WTC11 (cell line): ENCODE measurements around the gene DOCK8. TPM values are rescaled to one million over a fixed set of nuclear protein-coding genes. Genes with fewer than 3 reads are reported as not detected.

ENCODE experiments used
- ATAC-seq: fragments of 200-7000 bp; cut with Tn5 transposase; 2 replicates; pipeline ENCODE4 v1.10.0; 2021; ENCODE audit warnings: mild to moderate bottlenecking, moderate library complexity
- CTCF ChIA-PET: fragments of 300-600 bp; sonication (Branson Sonifier 250); formaldehyde crosslinking; loops from one replicate; lab custom pipeline; 2021; ENCODE audit warnings: antibody characterized with exemption; lab: Charles Lee
- POLR2A ChIA-PET: fragments of 350-600 bp; sonication (Branson Sonifier 250); formaldehyde crosslinking; loops from one replicate; lab custom pipeline; 2021; ENCODE audit warnings: antibody characterized with exemption; lab: Charles Lee
- DNase-seq: peaks from one replicate; pipeline ENCODE4 v3.0.0; 2021; ENCODE audit warnings: low spot score
- H3K27ac Mint-ChIP-seq: 2 replicates; pipeline ENCODE4 v1.8.0; 2021; ENCODE audit warnings: mixed read lengths
- H3K27me3 Mint-ChIP-seq: 2 replicates; pipeline ENCODE4 v1.8.0; 2021; ENCODE audit warnings: low read depth, mild to moderate bottlenecking, moderate library complexity, mixed read lengths
- H3K36me3 Mint-ChIP-seq: 2 replicates; pipeline ENCODE4 v1.8.0; 2021; ENCODE audit warnings: mixed read lengths
- H3K4me1 Mint-ChIP-seq: 2 replicates; pipeline ENCODE4 v1.8.0; 2022; ENCODE audit warnings: mixed read lengths
- H3K4me3 Mint-ChIP-seq: 2 replicates; pipeline ENCODE4 v1.8.0; 2021; ENCODE audit warnings: mild to moderate bottlenecking, moderate library complexity, mixed read lengths
- H3K9me3 Mint-ChIP-seq: 2 replicates; pipeline ENCODE4 v1.8.0; 2021; ENCODE audit warnings: mixed read lengths
- CBFB ChIP-seq: sonication (generic); formaldehyde crosslinking; IDR thresholded peaks from 2 replicates; pipeline ENCODE4 v1.8.1; 2022; ENCODE audit warnings: mild to moderate bottlenecking, low read depth, missing genetic modification reagents
- CREM ChIP-seq: sonication (generic); formaldehyde crosslinking; IDR thresholded peaks from 2 replicates; pipeline ENCODE4 v1.8.1; 2022; ENCODE audit warnings: mild to moderate bottlenecking, missing genetic modification reagents, moderate library complexity
- EMX1 ChIP-seq: fragments of 250-450 bp; sonication (Bioruptor Pico); IDR thresholded peaks from 2 replicates; pipeline ENCODE4 v1.8.0; 2021; ENCODE audit warnings: mild to moderate bottlenecking
- ESRRA ChIP-seq: sonication (generic); formaldehyde crosslinking; IDR thresholded peaks from 2 replicates; pipeline ENCODE4 v1.8.1; 2022; ENCODE audit warnings: mild to moderate bottlenecking, missing genetic modification reagents, borderline replicate concordance
- FOXJ3 ChIP-seq: sonication (generic); formaldehyde crosslinking; IDR thresholded peaks from 2 replicates; pipeline ENCODE4 v1.9.0; 2021; ENCODE audit warnings: missing genetic modification reagents, mild to moderate bottlenecking, borderline replicate concordance
- HMGA2 ChIP-seq: fragments of 250-450 bp; sonication (Bioruptor Pico); IDR thresholded peaks from 2 replicates; pipeline ENCODE4 v1.4.0; 2021; ENCODE audit warnings: mild to moderate bottlenecking, moderate library complexity
- JAZF1 ChIP-seq: fragments of 250-450 bp; sonication (Bioruptor Pico); IDR thresholded peaks from 2 replicates; pipeline ENCODE4 v1.9.0; 2021; ENCODE audit warnings: moderate library complexity, mild to moderate bottlenecking, inconsistent platforms
- NFATC4 ChIP-seq: fragments of 250-450 bp; sonication (Bioruptor Pico); IDR thresholded peaks from 2 replicates; pipeline ENCODE4 v1.9.0; 2021; ENCODE audit warnings: mild to moderate bottlenecking
- NFYB ChIP-seq: sonication (generic); formaldehyde crosslinking; conservative IDR thresholded peaks from 2 replicates; pipeline ENCODE4 v1.8.0; 2022; ENCODE audit warnings: low read depth, missing genetic modification reagents
- SMAD3 ChIP-seq: sonication (generic); formaldehyde crosslinking; IDR thresholded peaks from 2 replicates; pipeline ENCODE4 v1.8.0; 2022; ENCODE audit warnings: missing genetic modification reagents, mild to moderate bottlenecking, borderline replicate concordance
- SOX15 ChIP-seq: fragments of 250-450 bp; sonication (Bioruptor Pico); IDR thresholded peaks from 2 replicates; pipeline ENCODE4 v1.9.0; 2021; ENCODE audit warnings: mild to moderate bottlenecking
- SP1 ChIP-seq: sonication (generic); formaldehyde crosslinking; conservative IDR thresholded peaks from 2 replicates; pipeline ENCODE4 v1.8.1; 2022; ENCODE audit warnings: missing genetic modification reagents
- ZBTB21 ChIP-seq: sonication (generic); formaldehyde crosslinking; IDR thresholded peaks from 2 replicates; pipeline ENCODE4 v1.8.1; 2023; ENCODE audit warnings: mild to moderate bottlenecking, missing genetic modification reagents, borderline replicate concordance
- ZNF138 ChIP-seq: sonication (generic); formaldehyde crosslinking; conservative IDR thresholded peaks from 2 replicates; pipeline ENCODE4 v1.8.1; 2022; ENCODE audit warnings: mild to moderate bottlenecking, moderate library complexity, missing genetic modification reagents
- ZNF263 ChIP-seq: sonication (generic); formaldehyde crosslinking; IDR thresholded peaks from 2 replicates; pipeline ENCODE4 v1.8.1; 2022; ENCODE audit warnings: low read depth, mild to moderate bottlenecking, moderate library complexity, missing genetic modification reagents
- total RNA-seq: library from RNA; stranded (reverse); gene quantifications from 3 replicates; pipeline ENCODE4 v1.2.3, GENCODE V29; 2021
- TF ChIP-seq, protein P1 (sequence below): sonication (generic); formaldehyde crosslinking; conservative IDR thresholded peaks from 2 replicates; pipeline ENCODE4 v1.8.1; 2023; ENCODE audit warnings: mild to moderate bottlenecking, low read depth, missing genetic modification reagents, moderate library complexity
- TF ChIP-seq, protein P2 (sequence below): fragments of 250-450 bp; sonication (Bioruptor Pico); IDR thresholded peaks from 2 replicates; pipeline ENCODE4 v1.9.0; 2021; ENCODE audit warnings: mild to moderate bottlenecking
- TF ChIP-seq, protein P3 (sequence below): sonication (generic); formaldehyde crosslinking; IDR thresholded peaks from 2 replicates; pipeline ENCODE4 v1.8.1; 2022; ENCODE audit warnings: low read depth, mild to moderate bottlenecking, moderate library complexity, missing genetic modification reagents, borderline replicate concordance
- TF ChIP-seq, protein P4 (sequence below): sonication (generic); formaldehyde crosslinking; conservative IDR thresholded peaks from 2 replicates; pipeline ENCODE4 v1.8.1; 2022; ENCODE audit warnings: mild to moderate bottlenecking, missing genetic modification reagents
- TF ChIP-seq, protein P5 (sequence below): sonication (generic); formaldehyde crosslinking; IDR thresholded peaks from 2 replicates; pipeline ENCODE4 v1.8.0; 2023; ENCODE audit warnings: missing genetic modification reagents
- TF ChIP-seq, protein P6 (sequence below): sonication (generic); formaldehyde crosslinking; IDR thresholded peaks from 2 replicates; pipeline ENCODE4 v1.8.0; 2022; ENCODE audit warnings: mild to moderate bottlenecking, missing genetic modification reagents
- TF ChIP-seq, protein P7 (sequence below): sonication (generic); formaldehyde crosslinking; IDR thresholded peaks from 2 replicates; pipeline ENCODE4 v1.8.0; 2022; ENCODE audit warnings: missing genetic modification reagents
- TF ChIP-seq, protein P8 (sequence below): sonication (generic); formaldehyde crosslinking; IDR thresholded peaks from 2 replicates; pipeline ENCODE4 v1.8.0; 2023; ENCODE audit warnings: mild to moderate bottlenecking, missing genetic modification reagents

DOCK8 gene
- total RNA-seq, 1 experiment from 2014 or later = 3.2 TPM

DNA sequence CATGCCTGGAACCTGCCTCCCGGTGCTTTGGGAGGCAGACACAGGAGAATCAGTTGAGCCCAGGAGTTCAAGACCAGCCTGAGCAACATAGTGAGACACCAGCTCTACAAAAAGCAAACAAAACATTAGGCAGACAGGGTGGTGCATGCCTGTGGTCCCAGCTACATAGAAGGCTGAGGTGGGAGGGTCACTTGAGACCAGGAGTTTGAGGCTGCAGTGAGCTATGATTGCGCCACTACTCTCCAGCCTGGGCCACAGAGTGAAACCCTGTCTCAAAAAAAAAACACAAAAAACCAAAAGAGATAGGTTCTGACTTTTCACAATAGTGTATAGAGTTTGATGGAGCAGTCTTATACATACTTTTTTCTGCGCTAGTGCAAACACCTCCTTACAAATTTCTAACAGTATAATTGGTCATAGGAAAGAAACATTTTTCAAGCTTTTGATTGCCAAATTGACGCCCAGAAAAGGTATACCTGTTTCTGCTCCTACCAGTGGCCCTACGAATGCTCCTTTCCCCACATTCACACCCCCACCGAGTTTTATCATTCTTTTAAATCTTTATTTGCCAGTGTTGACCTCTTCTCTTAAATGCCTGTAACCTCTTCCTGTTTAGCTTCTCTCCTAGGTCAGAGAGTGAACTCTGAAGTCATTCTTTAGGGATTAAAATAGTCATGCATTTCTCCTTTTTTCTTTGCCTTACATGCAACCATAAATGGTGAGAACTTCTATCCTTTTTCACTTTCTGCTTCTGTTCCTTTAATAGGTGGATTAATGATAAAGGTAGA, 7.5 kb downstream of the DOCK8 start:
- POLR2A ChIA-PET = no interaction called here
- H3K27me3 Mint-ChIP-seq = no peaks in the 10 kb centered on the region; the same call in 1 of the 2 replicates
- H3K4me3 Mint-ChIP-seq = no peak overlapping the region
- H3K36me3 Mint-ChIP-seq = no peaks in the 10 kb centered on the region
- no peak for TF ChIP-seq ZNF263 (CRISPR knock-in tag)
- no peak for TF ChIP-seq NFATC4
- no peak for TF ChIP-seq ZNF138 (CRISPR knock-in tag)
- TF ChIP-seq ZBTB21 (CRISPR knock-in tag) = no peak
- TF ChIP-seq, protein P1, sequence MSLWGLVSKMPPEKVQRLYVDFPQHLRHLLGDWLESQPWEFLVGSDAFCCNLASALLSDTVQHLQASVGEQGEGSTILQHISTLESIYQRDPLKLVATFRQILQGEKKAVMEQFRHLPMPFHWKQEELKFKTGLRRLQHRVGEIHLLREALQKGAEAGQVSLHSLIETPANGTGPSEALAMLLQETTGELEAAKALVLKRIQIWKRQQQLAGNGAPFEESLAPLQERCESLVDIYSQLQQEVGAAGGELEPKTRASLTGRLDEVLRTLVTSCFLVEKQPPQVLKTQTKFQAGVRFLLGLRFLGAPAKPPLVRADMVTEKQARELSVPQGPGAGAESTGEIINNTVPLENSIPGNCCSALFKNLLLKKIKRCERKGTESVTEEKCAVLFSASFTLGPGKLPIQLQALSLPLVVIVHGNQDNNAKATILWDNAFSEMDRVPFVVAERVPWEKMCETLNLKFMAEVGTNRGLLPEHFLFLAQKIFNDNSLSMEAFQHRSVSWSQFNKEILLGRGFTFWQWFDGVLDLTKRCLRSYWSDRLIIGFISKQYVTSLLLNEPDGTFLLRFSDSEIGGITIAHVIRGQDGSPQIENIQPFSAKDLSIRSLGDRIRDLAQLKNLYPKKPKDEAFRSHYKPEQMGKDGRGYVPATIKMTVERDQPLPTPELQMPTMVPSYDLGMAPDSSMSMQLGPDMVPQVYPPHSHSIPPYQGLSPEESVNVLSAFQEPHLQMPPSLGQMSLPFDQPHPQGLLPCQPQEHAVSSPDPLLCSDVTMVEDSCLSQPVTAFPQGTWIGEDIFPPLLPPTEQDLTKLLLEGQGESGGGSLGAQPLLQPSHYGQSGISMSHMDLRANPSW (CRISPR knock-in tag) = no peak
- TF ChIP-seq, protein P2, sequence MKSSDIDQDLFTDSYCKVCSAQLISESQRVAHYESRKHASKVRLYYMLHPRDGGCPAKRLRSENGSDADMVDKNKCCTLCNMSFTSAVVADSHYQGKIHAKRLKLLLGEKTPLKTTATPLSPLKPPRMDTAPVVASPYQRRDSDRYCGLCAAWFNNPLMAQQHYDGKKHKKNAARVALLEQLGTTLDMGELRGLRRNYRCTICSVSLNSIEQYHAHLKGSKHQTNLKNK = no peak
- TF ChIP-seq CREM (CRISPR knock-in tag) = no peak
- TF ChIP-seq, protein P3, sequence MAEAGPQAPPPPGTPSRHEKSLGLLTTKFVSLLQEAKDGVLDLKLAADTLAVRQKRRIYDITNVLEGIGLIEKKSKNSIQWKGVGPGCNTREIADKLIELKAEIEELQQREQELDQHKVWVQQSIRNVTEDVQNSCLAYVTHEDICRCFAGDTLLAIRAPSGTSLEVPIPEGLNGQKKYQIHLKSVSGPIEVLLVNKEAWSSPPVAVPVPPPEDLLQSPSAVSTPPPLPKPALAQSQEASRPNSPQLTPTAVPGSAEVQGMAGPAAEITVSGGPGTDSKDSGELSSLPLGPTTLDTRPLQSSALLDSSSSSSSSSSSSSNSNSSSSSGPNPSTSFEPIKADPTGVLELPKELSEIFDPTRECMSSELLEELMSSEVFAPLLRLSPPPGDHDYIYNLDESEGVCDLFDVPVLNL (CRISPR knock-in tag) = no peak
- no peak for TF ChIP-seq HMGA2 (CRISPR knock-in tag)
- TF ChIP-seq, protein P4, sequence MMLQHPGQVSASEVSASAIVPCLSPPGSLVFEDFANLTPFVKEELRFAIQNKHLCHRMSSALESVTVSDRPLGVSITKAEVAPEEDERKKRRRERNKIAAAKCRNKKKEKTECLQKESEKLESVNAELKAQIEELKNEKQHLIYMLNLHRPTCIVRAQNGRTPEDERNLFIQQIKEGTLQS (CRISPR knock-in tag) = no peak
- no peak for TF ChIP-seq SP1 (CRISPR knock-in tag)
- TF ChIP-seq, protein P5, sequence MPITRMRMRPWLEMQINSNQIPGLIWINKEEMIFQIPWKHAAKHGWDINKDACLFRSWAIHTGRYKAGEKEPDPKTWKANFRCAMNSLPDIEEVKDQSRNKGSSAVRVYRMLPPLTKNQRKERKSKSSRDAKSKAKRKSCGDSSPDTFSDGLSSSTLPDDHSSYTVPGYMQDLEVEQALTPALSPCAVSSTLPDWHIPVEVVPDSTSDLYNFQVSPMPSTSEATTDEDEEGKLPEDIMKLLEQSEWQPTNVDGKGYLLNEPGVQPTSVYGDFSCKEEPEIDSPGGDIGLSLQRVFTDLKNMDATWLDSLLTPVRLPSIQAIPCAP (CRISPR knock-in tag) = no peak
- TF ChIP-seq CBFB (CRISPR knock-in tag) = no peak
- TF ChIP-seq, protein P6, sequence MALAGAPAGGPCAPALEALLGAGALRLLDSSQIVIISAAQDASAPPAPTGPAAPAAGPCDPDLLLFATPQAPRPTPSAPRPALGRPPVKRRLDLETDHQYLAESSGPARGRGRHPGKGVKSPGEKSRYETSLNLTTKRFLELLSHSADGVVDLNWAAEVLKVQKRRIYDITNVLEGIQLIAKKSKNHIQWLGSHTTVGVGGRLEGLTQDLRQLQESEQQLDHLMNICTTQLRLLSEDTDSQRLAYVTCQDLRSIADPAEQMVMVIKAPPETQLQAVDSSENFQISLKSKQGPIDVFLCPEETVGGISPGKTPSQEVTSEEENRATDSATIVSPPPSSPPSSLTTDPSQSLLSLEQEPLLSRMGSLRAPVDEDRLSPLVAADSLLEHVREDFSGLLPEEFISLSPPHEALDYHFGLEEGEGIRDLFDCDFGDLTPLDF (CRISPR knock-in tag) = no peak
- no peak for TF ChIP-seq ESRRA (CRISPR knock-in tag)
- TF ChIP-seq JAZF1 = no peak
- no peak for TF ChIP-seq NFYB (CRISPR knock-in tag)
- no peak for TF ChIP-seq EMX1
- DNase-seq (no peak), ATAC-seq (no peak)
- peaks cover 22% of the 10 kb centered on the region for H3K4me1 Mint-ChIP-seq
- H3K9me3 Mint-ChIP-seq = no peaks in the 10 kb centered on the region
- CTCF ChIA-PET = no interaction called here
- no peak overlapping the region for H3K27ac Mint-ChIP-seq

DNA sequence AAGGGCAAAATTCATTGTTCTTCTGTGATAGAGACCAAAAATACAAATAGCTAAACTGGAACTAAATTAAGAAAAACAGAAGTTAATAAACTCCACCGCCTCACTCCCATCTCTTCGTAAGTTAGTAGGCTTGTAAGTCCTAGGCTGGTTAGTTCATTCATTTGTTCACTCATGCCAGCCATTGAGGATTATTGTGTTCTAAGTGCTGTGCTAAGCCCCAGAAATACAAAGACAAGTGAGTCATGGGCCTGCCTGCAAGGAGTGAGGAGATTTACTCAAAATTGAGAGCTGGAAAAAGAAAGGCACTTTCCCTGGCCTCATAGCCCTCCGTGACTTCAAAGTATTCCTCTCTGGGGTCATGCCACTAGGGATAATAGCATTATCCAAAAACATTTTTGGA, 8.5 kb downstream of the DOCK8 start:
- no peaks in the 10 kb centered on the region for H3K27me3 Mint-ChIP-seq
- H3K36me3 Mint-ChIP-seq = no peaks in the 10 kb centered on the region
- ATAC-seq (peak; percentile 30; the same call in 1 of the 2 replicates), DNase-seq (no peak)
- no peak overlapping the region for H3K27ac Mint-ChIP-seq
- no peak overlapping the region for H3K4me3 Mint-ChIP-seq
- no peaks in the 10 kb centered on the region for H3K9me3 Mint-ChIP-seq
- ChIA-PET CTCF (no interaction called here), POLR2A (interaction anchor here (0.5 kb wide), 1 partner anchor 65 kb away, joined by 3 read pairs; no protein-coding TSS in a partner anchor)
- peaks cover 16% of the 10 kb centered on the region for H3K4me1 Mint-ChIP-seq
- TF ChIP-seq, protein P7, sequence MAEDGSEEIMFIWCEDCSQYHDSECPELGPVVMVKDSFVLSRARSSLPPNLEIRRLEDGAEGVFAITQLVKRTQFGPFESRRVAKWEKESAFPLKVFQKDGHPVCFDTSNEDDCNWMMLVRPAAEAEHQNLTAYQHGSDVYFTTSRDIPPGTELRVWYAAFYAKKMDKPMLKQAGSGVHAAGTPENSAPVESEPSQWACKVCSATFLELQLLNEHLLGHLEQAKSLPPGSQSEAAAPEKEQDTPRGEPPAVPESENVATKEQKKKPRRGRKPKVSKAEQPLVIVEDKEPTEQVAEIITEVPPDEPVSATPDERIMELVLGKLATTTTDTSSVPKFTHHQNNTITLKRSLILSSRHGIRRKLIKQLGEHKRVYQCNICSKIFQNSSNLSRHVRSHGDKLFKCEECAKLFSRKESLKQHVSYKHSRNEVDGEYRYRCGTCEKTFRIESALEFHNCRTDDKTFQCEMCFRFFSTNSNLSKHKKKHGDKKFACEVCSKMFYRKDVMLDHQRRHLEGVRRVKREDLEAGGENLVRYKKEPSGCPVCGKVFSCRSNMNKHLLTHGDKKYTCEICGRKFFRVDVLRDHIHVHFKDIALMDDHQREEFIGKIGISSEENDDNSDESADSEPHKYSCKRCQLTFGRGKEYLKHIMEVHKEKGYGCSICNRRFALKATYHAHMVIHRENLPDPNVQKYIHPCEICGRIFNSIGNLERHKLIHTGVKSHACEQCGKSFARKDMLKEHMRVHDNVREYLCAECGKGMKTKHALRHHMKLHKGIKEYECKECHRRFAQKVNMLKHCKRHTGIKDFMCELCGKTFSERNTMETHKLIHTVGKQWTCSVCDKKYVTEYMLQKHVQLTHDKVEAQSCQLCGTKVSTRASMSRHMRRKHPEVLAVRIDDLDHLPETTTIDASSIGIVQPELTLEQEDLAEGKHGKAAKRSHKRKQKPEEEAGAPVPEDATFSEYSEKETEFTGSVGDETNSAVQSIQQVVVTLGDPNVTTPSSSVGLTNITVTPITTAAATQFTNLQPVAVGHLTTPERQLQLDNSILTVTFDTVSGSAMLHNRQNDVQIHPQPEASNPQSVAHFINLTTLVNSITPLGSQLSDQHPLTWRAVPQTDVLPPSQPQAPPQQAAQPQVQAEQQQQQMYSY (CRISPR knock-in tag) = no peak
- TF ChIP-seq SOX15 (CRISPR knock-in tag) (no peak), FOXJ3 (CRISPR knock-in tag) (no peak), SMAD3 (no peak)
- TF ChIP-seq, protein P8, sequence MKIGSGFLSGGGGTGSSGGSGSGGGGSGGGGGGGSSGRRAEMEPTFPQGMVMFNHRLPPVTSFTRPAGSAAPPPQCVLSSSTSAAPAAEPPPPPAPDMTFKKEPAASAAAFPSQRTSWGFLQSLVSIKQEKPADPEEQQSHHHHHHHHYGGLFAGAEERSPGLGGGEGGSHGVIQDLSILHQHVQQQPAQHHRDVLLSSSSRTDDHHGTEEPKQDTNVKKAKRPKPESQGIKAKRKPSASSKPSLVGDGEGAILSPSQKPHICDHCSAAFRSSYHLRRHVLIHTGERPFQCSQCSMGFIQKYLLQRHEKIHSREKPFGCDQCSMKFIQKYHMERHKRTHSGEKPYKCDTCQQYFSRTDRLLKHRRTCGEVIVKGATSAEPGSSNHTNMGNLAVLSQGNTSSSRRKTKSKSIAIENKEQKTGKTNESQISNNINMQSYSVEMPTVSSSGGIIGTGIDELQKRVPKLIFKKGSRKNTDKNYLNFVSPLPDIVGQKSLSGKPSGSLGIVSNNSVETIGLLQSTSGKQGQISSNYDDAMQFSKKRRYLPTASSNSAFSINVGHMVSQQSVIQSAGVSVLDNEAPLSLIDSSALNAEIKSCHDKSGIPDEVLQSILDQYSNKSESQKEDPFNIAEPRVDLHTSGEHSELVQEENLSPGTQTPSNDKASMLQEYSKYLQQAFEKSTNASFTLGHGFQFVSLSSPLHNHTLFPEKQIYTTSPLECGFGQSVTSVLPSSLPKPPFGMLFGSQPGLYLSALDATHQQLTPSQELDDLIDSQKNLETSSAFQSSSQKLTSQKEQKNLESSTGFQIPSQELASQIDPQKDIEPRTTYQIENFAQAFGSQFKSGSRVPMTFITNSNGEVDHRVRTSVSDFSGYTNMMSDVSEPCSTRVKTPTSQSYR = no peak
